Gastroesophageal sphincter (tissue), 4 donors: ENCODE measurements around the gene ZNF84. TPM values are rescaled to one million over a fixed set of nuclear protein-coding genes. Genes with fewer than 3 reads are reported as not detected.

Experiments
- ATAC-seq: fragments of 150-250 bp; one replicate; pipeline ENCODE4 v1.9.1; 2016; ENCODE audit warnings: mild to moderate bottlenecking, moderate library complexity
- H3K27ac ChIP-seq, 4 donors: fragments of 200-600 bp; sonication (generic) in 3 of 4; 1 replicate in 3 of 4; 2 replicates in 1 of 4; pipeline ENCODE4 v1.5.1; 2016 to 2019
- H3K27me3 ChIP-seq: fragments of 200-600 bp; sonication (generic); one replicate; pipeline ENCODE4 v1.5.1; 2019
- H3K36me3 ChIP-seq, 2 donors: fragments of 200-600 bp; sonication (generic); one replicate each; pipeline ENCODE4 v1.5.1; 2019; ENCODE audit warnings: control low read depth in 1 of 2
- H3K4me1 ChIP-seq, 3 donors: fragments of 200-600 bp; sonication (generic); 1 replicate in 2 of 3; 2 replicates in 1 of 3; pipeline ENCODE4 v1.5.1; 2016 to 2019; ENCODE audit warnings: control low read depth in 2 of 3
- H3K4me3 ChIP-seq, 2 donors: fragments of 200-600 bp; sonication (generic); one replicate each; pipeline ENCODE4 v1.5.1; 2019; ENCODE audit warnings: mild to moderate bottlenecking in 1 of 2, moderate library complexity in 1 of 2
- H3K9me3 ChIP-seq, 3 donors: fragments of 200-600 bp; sonication (generic); one replicate each; pipeline ENCODE4 v1.5.1; 2017 to 2019; ENCODE audit warnings: control low read depth in 2 of 3
- EP300 ChIP-seq: sonication (generic); formaldehyde crosslinking; IDR thresholded peaks from one replicate; pipeline ENCODE4 v1.6.1; 2017; ENCODE audit warnings: antibody characterized with exemption, mild to moderate bottlenecking
- POLR2A ChIP-seq, 2 donors: fragments of 450-650 bp; IDR thresholded peaks; one replicate each; pipeline ENCODE4 v1.6.1; 2017; ENCODE audit warnings: antibody characterized with exemption in 2 of 2, mild to moderate bottlenecking in 2 of 2, moderate library complexity in 1 of 2
- POLR2AphosphoS5 ChIP-seq: sonication (generic); formaldehyde crosslinking; IDR thresholded peaks from one replicate; pipeline ENCODE4 v1.6.1; 2017; ENCODE audit warnings: antibody characterized with exemption
- WGBS, 2 donors: methylation state at CpG; one replicate each; pipeline ENCODE4 v1.1.5; 2018; ENCODE audit warnings: low coverage in 1 of 2; 5-methylcytosine and 5-hydroxymethylcytosine counted together
- total RNA-seq, 4 donors: library from RNA; depleted of rRNA; stranded (reverse); fragments of >200 nt; gene quantifications; one replicate each; pipeline ENCODE4 v1.1.0, GENCODE V29; 2016
- TF ChIP-seq, protein P1 (sequence below), 4 experiments: fragments of 200-600 bp in 2 of 4; fragments of 450-650 bp in 2 of 4; sonication (generic) in 1 of 4; IDR thresholded peaks; one replicate each; pipeline ENCODE4 v1.5.1; 2017 to 2019; ENCODE audit warnings: antibody characterized with exemption in 4 of 4, mild to moderate bottlenecking in 2 of 4, moderate library complexity in 2 of 4

The ZNF84 gene
- total RNA-seq, 4 donors from 2014 or later = 16.2 to 47.5 (median 20.0) TPM

DNA sequence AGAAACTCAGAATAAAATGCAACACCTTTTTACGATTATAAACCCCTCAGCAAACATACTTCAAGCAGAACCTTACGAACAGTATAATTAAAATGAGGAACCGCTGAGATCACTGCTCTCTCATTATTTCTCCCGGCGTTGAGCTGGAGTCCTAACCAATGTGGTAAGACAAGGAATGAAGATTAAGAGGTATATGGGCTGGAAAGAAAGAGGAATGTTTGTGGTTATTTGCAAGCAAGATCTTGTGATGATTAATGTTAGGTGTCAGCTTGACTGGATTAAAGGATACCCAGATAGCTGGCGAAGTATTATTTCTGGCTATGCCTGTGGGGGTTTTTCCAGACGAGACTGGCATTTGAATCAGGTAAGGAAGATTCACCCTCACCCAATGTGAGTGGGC lies 10.3 kb upstream of the ZNF84 start:
- TF ChIP-seq EP300 = no peak
- no peak for TF ChIP-seq POLR2AphosphoS5
- TF ChIP-seq, protein P1, sequence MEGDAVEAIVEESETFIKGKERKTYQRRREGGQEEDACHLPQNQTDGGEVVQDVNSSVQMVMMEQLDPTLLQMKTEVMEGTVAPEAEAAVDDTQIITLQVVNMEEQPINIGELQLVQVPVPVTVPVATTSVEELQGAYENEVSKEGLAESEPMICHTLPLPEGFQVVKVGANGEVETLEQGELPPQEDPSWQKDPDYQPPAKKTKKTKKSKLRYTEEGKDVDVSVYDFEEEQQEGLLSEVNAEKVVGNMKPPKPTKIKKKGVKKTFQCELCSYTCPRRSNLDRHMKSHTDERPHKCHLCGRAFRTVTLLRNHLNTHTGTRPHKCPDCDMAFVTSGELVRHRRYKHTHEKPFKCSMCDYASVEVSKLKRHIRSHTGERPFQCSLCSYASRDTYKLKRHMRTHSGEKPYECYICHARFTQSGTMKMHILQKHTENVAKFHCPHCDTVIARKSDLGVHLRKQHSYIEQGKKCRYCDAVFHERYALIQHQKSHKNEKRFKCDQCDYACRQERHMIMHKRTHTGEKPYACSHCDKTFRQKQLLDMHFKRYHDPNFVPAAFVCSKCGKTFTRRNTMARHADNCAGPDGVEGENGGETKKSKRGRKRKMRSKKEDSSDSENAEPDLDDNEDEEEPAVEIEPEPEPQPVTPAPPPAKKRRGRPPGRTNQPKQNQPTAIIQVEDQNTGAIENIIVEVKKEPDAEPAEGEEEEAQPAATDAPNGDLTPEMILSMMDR (IDR thresholded peaks at IDR 0.05) = no peak
- no peak for TF ChIP-seq POLR2A (IDR thresholded peaks at IDR 0.05)
- no peak overlapping the region for H3K4me3 ChIP-seq
- H3K4me1 ChIP-seq = no peaks in the 10 kb centered on the region
- no peak for ATAC-seq
- peaks cover 0 to 76% (median 2%) of the 10 kb centered on the region in 3 donors for H3K9me3 ChIP-seq
- H3K27ac ChIP-seq = no peak overlapping the region
- no peaks in the 10 kb centered on the region for H3K36me3 ChIP-seq
- 84 to 94% methylated on average over 4 to 7 of the region's 7 CpGs for WGBS, 2 donors
- no peaks in the 10 kb centered on the region for H3K27me3 ChIP-seq

DNA sequence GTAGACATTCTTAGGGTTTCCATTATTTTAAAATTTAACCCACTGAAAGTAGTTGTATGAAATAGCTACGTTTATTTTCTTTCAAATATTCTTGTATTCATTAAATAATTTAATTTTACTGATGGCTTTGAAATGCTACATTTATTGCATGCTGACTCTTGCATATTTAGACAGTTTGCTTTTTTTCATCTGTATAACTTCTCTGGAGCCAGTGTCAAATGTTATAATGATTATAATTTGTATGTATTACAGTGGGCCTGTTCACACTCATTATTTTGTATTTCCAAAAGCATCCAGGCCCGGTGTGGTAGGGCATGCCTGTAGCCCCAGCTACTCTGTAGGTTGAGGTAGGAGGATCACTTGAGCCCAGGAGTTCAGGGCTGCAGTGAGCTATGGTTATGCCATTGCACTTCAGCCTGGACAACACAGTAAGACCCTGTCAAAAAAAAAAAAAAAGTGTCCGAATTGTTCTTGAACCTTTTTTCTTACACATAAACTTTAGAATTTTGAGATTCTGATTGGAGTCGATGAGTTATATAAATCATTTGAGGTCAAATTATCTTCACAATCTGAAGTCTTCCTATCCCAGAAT lies 905 bp downstream of the ZNF84 start:
- H3K27ac ChIP-seq = peak overlapping the region in 3 of 4 donors; percentile 85 to 98 (median 96)
- H3K9me3 ChIP-seq = peaks cover 4 to 68% (median 12%) of the 10 kb centered on the region in 3 donors
- no peak for ATAC-seq
- no peak for TF ChIP-seq EP300
- H3K27me3 ChIP-seq = no peaks in the 10 kb centered on the region
- H3K4me3 ChIP-seq = peak overlapping the region; percentile 84 to 88
- peaks cover 3 to 15% (median 3%) of the 10 kb centered on the region in 3 donors for H3K4me1 ChIP-seq
- peaks cover 12 to 41% of the 10 kb centered on the region in 2 donors for H3K36me3 ChIP-seq
- 44 to 46% methylated on average over 4 of the region's 4 CpGs for WGBS, 2 donors

DNA sequence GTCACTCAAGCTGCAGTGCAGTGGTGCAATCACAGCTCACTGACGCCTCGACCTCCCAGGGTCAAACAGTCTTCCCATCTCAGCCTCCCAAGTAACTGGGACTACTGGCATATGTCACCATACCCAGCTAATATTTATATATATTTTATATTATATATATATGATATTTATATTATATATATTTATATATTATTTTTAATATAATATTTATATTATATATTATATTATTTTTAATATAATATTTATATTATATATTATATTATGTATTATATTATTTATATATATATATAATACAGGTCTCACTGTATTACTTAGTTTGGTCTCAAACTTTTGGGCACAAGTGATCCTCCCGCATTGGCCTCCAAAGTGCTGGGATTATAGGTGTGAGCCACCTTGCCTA lies 9.4 kb downstream of the ZNF84 start:
- H3K36me3 ChIP-seq = peaks cover 43 to 100% of the 10 kb centered on the region in 2 donors
- peaks cover 15 to 100% (median 35%) of the 10 kb centered on the region in 3 donors for H3K9me3 ChIP-seq
- WGBS, 2 donors = 95 to 100% methylated on average over 2 to 3 of the region's 3 CpGs
- H3K27me3 ChIP-seq = no peaks in the 10 kb centered on the region
- H3K27ac ChIP-seq = no peak overlapping the region
- no peaks in the 10 kb centered on the region for H3K4me1 ChIP-seq
- ATAC-seq = no peak
- no peak overlapping the region for H3K4me3 ChIP-seq
- TF ChIP-seq, protein P1 (IDR thresholded peaks at IDR 0.05) = no peak
- TF ChIP-seq POLR2AphosphoS5 (no peak), POLR2A (IDR thresholded peaks at IDR 0.05) (no peak), EP300 (no peak)

DNA sequence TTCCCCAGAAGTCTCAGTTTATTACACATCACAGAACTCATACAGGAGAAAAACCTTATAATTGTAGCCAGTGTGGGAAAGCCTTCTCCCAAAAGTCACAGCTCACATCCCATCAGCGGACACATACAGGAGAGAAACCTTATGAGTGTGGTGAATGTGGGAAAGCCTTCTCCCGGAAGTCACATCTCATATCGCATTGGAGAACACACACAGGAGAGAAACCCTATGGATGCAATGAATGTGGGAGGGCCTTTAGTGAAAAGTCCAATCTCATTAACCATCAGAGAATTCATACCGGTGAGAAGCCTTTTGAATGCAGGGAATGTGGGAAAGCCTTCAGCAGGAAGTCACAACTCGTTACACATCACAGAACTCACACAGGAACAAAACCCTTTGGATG lies 20.1 kb downstream of the ZNF84 start:
- Histone ChIP-seq H3K4me1 (no peaks in the 10 kb centered on the region), H3K9me3 (peaks cover 49 to 100% (median 50%) of the 10 kb centered on the region in 3 donors), H3K4me3 (no peak overlapping the region), H3K27ac (no peak overlapping the region), H3K27me3 (no peaks in the 10 kb centered on the region), H3K36me3 (peaks cover 25 to 99% of the 10 kb centered on the region in 2 donors)
- TF ChIP-seq, protein P1 (IDR thresholded peaks at IDR 0.05) = no peak
- TF ChIP-seq POLR2A (IDR thresholded peaks at IDR 0.05) (no peak), POLR2AphosphoS5 (no peak), EP300 (no peak)
- 97 to 100% methylated on average over 2 to 4 of the region's 5 CpGs for WGBS, 2 donors
- ATAC-seq = no peak

DNA sequence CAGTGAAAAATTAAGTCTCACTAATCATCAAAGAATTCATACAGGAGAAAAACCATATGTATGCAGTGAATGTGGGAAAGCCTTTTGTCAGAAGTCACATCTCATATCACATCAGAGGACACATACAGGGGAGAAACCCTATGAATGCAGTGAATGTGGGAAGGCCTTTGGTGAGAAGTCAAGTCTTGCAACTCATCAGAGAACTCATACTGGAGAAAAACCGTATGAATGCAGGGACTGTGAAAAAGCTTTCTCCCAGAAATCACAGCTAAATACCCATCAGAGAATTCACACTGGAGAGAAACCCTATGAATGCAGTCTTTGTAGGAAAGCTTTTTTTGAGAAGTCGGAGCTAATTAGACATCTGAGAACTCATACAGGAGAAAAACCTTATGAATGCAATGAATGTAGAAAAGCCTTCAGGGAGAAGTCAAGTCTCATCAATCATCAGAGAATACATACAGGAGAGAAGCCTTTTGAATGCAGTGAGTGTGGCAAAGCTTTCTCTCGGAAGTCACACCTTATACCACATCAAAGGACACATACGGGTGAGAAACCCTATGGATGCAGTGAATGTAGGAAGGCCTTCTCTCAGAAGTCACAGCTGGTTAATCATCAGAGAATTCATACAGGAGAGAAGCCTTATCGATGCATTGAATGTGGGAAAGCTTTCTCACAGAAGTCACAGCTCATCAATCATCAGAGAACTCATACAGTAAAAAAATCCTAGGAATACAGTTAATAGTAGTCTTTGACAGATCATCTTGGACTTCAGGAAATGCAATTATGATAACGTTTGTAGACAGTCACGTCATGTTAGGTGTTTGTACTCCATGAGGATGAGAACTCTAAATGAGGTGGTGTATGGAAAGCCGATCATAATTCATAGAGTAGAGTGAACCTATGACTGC lies 21.1 kb downstream of the ZNF84 start:
- H3K36me3 ChIP-seq = peaks cover 19 to 98% of the 10 kb centered on the region in 2 donors
- H3K27ac ChIP-seq = no peak overlapping the region
- H3K27me3 ChIP-seq = no peaks in the 10 kb centered on the region
- 93 to 96% methylated on average over 4 to 7 of the region's 8 CpGs for WGBS, 2 donors
- no peak overlapping the region for H3K4me3 ChIP-seq
- H3K9me3 ChIP-seq = peaks cover 47 to 100% (median 56%) of the 10 kb centered on the region in 3 donors
- no peak for ATAC-seq
- TF ChIP-seq POLR2AphosphoS5 = no peak
- H3K4me1 ChIP-seq = no peaks in the 10 kb centered on the region
